Suprapubic skin (tissue), 4 donors: Measurements from ENCODE around the gene INPP4B. TPM values are rescaled to one million over a fixed set of nuclear protein-coding genes. Genes with fewer than 3 reads are reported as not detected.

Experiments used
- DNase-seq, 2 donors: peaks; one replicate each; pipeline ENCODE4 v3.0.0-alpha.2; 2019; ENCODE audit warnings: low spot score in 2 of 2
- H3K27ac ChIP-seq: fragments of 200-600 bp; sonication (generic); one replicate; pipeline ENCODE4 v1.5.1; 2019
- H3K27me3 ChIP-seq: fragments of 200-600 bp; sonication (generic); one replicate; pipeline ENCODE4 v1.5.1; 2019
- H3K36me3 ChIP-seq: fragments of 200-600 bp; sonication (generic); one replicate; pipeline ENCODE4 v1.5.1; 2019
- H3K4me1 ChIP-seq: fragments of 200-600 bp; sonication (generic); one replicate; pipeline ENCODE4 v1.5.1; 2019
- H3K4me3 ChIP-seq: fragments of 200-600 bp; sonication (generic); one replicate; pipeline ENCODE4 v1.5.1; 2019; ENCODE audit warnings: mild to moderate bottlenecking
- H3K9me3 ChIP-seq: fragments of 200-600 bp; sonication (generic); one replicate; pipeline ENCODE4 v1.5.1; 2019
- EP300 ChIP-seq: sonication (generic); formaldehyde crosslinking; IDR thresholded peaks from one replicate; pipeline ENCODE4 v1.6.1; 2017; ENCODE audit warnings: antibody characterized with exemption
- POLR2A ChIP-seq, 2 donors: fragments of 450-650 bp; IDR thresholded peaks; one replicate each; pipeline ENCODE4 v1.6.1; 2017; ENCODE audit warnings: antibody characterized with exemption in 2 of 2, mild to moderate bottlenecking in 2 of 2, moderate library complexity in 2 of 2
- POLR2AphosphoS5 ChIP-seq, 3 donors: sonication (generic); formaldehyde crosslinking; IDR thresholded peaks; one replicate each; pipeline ENCODE4 v1.6.1; 2017; ENCODE audit warnings: antibody characterized with exemption in 3 of 3
- WGBS: methylation state at CpG from one replicate; pipeline ENCODE4 v1.1.5; 2018; 5-methylcytosine and 5-hydroxymethylcytosine counted together
- total RNA-seq, 4 donors: library from RNA; depleted of rRNA; stranded (reverse); fragments of >200 nt; gene quantifications; one replicate each; pipeline ENCODE4 v1.1.0, GENCODE V29; 2016
- TF ChIP-seq, protein P1 (sequence below), 2 donors: fragments of 200-600 bp in 1 of 2; fragments of 450-650 bp in 1 of 2; sonication (generic) in 1 of 2; IDR thresholded peaks; one replicate each; pipeline ENCODE4 v1.5.1; 2016 to 2019; ENCODE audit warnings: antibody characterized with exemption in 2 of 2, mild to moderate bottlenecking in 1 of 2, moderate library complexity in 1 of 2

INPP4B gene
- total RNA-seq, 4 donors from 2014 or later = 12.4 to 27.4 (median 17.4) TPM

DNA sequence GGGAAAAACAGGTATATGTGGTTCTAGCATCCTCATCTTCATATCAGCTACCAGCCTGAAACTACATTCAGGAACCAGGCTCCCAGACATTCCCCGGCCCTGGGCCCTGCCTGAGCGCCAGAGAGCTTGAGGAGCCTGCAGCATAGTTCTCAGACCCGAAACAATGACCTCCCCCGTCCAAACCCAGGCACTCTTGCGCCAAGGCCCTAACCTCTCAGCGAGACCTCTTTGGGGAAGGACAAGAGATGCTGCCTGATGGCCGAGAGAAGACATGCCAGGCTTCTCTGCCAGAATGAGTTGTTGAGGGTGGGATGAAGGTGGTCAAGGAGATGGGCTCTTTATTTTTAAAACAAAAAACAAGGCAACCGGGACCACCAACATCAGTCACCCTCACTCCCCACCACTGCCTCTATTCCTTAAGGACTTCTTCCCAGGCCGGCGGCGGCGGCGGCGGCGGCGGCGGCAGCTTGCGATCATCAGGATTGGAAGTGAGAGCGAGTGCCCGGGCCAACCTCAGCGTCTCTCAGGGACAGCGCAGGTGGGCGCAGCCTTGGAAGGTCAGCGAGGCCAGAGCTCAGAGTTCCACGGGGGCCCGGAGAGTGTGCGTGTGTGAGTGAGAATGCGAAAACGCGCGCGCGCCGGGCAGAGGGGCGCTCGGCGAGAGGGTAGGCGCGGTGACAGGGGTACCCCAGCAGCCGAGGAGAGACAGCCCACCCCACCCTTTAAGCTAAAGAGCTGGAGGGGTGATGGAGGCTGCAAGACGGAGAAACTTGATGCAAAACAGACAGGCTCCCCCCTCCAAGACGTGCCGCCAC, 601 bp downstream of the INPP4B start:
- Histone ChIP-seq H3K27me3 (peaks cover 22% of the 10 kb centered on the region), H3K4me3 (peak overlapping the region; percentile 69), H3K9me3 (no peaks in the 10 kb centered on the region), H3K27ac (no peak overlapping the region), H3K4me1 (peaks cover 21% of the 10 kb centered on the region), H3K36me3 (no peaks in the 10 kb centered on the region)
- TF ChIP-seq EP300 (no peak), POLR2A (IDR thresholded peaks at IDR 0.05) (no peak), POLR2AphosphoS5 (IDR thresholded peaks at IDR 0.05) (no peak)
- TF ChIP-seq, protein P1, sequence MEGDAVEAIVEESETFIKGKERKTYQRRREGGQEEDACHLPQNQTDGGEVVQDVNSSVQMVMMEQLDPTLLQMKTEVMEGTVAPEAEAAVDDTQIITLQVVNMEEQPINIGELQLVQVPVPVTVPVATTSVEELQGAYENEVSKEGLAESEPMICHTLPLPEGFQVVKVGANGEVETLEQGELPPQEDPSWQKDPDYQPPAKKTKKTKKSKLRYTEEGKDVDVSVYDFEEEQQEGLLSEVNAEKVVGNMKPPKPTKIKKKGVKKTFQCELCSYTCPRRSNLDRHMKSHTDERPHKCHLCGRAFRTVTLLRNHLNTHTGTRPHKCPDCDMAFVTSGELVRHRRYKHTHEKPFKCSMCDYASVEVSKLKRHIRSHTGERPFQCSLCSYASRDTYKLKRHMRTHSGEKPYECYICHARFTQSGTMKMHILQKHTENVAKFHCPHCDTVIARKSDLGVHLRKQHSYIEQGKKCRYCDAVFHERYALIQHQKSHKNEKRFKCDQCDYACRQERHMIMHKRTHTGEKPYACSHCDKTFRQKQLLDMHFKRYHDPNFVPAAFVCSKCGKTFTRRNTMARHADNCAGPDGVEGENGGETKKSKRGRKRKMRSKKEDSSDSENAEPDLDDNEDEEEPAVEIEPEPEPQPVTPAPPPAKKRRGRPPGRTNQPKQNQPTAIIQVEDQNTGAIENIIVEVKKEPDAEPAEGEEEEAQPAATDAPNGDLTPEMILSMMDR (IDR thresholded peaks at IDR 0.05) = no peak
- no peak for DNase-seq
- WGBS = 9% methylated on average over 34 of the region's 43 CpGs

DNA sequence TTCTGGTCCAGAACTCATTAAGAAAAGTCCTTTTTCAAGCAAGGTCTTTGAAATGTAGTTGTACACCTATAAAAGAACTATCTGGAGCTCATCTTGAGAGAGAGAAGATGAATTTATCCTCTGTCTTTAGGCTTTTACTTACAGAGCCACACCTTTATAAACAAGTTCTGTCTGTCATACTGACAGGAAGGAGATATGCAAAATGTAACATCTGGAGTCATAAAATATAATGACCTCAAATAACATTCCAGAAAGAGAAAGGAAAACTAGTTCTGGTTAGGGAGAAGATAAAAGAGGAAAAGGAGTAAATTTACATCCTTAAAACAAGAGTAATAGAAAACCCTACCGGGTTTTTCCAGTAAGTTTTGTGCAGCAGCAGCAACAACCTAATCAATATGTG, 1.3 kb downstream of the INPP4B start:
- peaks cover 22% of the 10 kb centered on the region for H3K27me3 ChIP-seq
- no peak overlapping the region for H3K27ac ChIP-seq
- no peaks in the 10 kb centered on the region for H3K36me3 ChIP-seq
- no peak for TF ChIP-seq POLR2AphosphoS5 (IDR thresholded peaks at IDR 0.05)
- TF ChIP-seq EP300 = no peak
- TF ChIP-seq POLR2A (IDR thresholded peaks at IDR 0.05) = no peak
- TF ChIP-seq, protein P1 (IDR thresholded peaks at IDR 0.05) = no peak
- H3K4me3 ChIP-seq = peak overlapping the region; percentile 69
- WGBS = 50% methylated on average over 1 of the region's 1 CpG
- peaks cover 21% of the 10 kb centered on the region for H3K4me1 ChIP-seq
- no peaks in the 10 kb centered on the region for H3K9me3 ChIP-seq
- DNase-seq = no peak

DNA sequence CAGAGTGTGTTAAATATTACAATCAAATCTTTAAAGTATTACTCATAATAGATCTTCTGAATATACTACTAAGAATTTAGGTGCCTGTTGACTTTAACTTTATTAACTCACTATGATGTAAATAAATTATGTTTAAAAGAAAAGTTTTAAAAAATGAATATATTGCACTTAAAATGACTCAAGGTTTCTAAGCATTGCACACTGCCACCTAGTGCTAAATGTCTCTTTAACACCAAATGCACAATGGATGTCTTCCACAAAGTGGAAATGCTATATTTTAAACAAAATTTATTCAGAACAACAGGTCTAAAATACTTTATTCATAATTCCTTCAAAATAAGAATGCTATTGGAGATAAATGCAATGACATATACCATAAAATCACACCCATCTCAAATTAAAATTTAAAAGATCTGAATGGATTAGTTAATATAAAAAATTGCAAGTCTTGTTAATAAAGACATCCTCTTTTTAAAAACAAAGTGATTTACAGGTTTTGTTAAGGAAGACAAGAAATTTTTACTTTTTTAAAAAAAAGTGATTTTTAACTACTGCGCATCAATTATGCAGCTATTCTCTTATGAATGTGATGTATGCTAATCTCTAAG, 5.5 kb downstream of the INPP4B start:
- no peak for DNase-seq
- 91% methylated on average over 1 of the region's 1 CpG for WGBS

DNA sequence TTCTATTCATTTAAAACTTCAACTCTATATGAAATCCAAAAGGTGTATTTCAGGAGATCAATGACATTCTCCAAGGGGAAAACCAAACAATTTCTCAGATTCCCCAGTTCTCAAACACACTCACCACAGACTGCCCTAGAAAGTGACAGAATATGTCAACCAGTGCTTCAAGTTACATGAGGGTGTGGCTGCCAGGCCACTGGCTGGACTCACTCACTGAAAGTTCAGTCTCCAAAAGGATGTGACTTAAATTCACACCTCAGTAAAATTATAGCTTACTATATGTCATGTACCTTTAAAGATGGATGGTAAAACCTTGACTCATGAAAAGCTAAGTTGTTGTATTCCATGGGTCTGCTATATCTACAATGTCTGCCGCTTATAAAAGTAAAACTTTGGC, 7.3 kb downstream of the INPP4B start:
- TF ChIP-seq EP300 (no peak), POLR2AphosphoS5 (IDR thresholded peaks at IDR 0.05) (no peak), POLR2A (IDR thresholded peaks at IDR 0.05) (no peak)
- TF ChIP-seq, protein P1 (IDR thresholded peaks at IDR 0.05) = no peak
- Histone ChIP-seq H3K36me3 (no peaks in the 10 kb centered on the region), H3K9me3 (no peaks in the 10 kb centered on the region), H3K27ac (no peak overlapping the region), H3K4me3 (no peak overlapping the region), H3K4me1 (no peaks in the 10 kb centered on the region), H3K27me3 (no peaks in the 10 kb centered on the region)
- WGBS = 100% methylated on average over 1 of the region's 1 CpG
- no peak for DNase-seq

More for the DNA sequence above, 5.5 kb downstream of the INPP4B start:
- H3K27ac ChIP-seq = no peak overlapping the region
- H3K36me3 ChIP-seq = no peaks in the 10 kb centered on the region
- H3K27me3 ChIP-seq = peaks cover 7% of the 10 kb centered on the region
- no peak for TF ChIP-seq EP300
- TF ChIP-seq, protein P1 (IDR thresholded peaks at IDR 0.05) = peak in 1 of 2 donors; percentile 53
- H3K4me3 ChIP-seq = no peak overlapping the region
- peaks cover 7% of the 10 kb centered on the region for H3K4me1 ChIP-seq
- H3K9me3 ChIP-seq = no peaks in the 10 kb centered on the region

DNA sequence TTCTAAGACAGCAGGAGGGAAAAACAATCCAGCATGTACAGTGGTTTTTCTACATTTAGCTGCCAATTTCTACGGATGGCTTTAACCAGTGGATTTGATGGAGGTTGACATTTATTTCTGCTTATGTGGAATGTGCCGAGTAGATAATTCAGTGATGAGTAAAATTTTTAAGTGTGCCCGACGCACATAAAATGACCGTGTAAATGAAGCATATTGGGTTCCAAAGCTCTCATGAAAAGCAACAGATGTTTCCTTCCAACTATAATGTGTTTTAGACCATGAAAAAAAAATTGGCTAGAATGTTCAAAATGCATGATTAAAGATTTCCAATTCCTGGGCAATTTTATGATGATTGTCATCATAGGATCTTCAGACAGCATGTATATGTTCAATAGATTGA, 14.1 kb downstream of the INPP4B start:
- no peak for DNase-seq
- Histone ChIP-seq H3K27ac (no peak overlapping the region), H3K27me3 (no peaks in the 10 kb centered on the region), H3K36me3 (no peaks in the 10 kb centered on the region), H3K4me1 (no peaks in the 10 kb centered on the region), H3K9me3 (no peaks in the 10 kb centered on the region), H3K4me3 (no peak overlapping the region)
- WGBS = 62% methylated on average over 5 of the region's 5 CpGs
- TF ChIP-seq EP300 (no peak), POLR2AphosphoS5 (IDR thresholded peaks at IDR 0.05) (no peak), POLR2A (IDR thresholded peaks at IDR 0.05) (no peak)
- TF ChIP-seq, protein P1 (IDR thresholded peaks at IDR 0.05) = no peak
